Astrocyte (in vitro differentiated cells and primary cell): ENCODE data around the gene HNF1A.

Experiments used
- CTCF ChIP-seq: IDR thresholded peaks from 2 replicates; pipeline ENCODE4 v1.5.1; 2011; ENCODE audit warnings: low read depth, mild to moderate bottlenecking, inconsistent platforms, low read length, moderate library complexity; ENCODE audit not compliant: insufficient read depth
- EZH2 ChIP-seq: IDR thresholded peaks from 2 replicates; pipeline ENCODE4 v1.6.1; 2012; ENCODE audit warnings: mild to moderate bottlenecking, low read length, inconsistent platforms; ENCODE audit not compliant: insufficient read depth

- no peak for TF ChIP-seq CTCF
- TF ChIP-seq EZH2 = no peak
These were observed 25.3 kb downstream of the HNF1A start for GRCh38 chr12:121003650-121004049.
